Measurements from ENCODE around the gene RASEF. TPM values are rescaled to one million over a fixed set of nuclear protein-coding genes. Genes with fewer than 3 reads are reported as not detected.
A peak's percentile ranks its signal among the peaks of the same experiment; 100 is the strongest.

Gene RASEF
- polyA plus RNA-seq, 2 of the 4 experiments (the other 2 are of a cell fraction) = 5.1 to 8.8 TPM

- TF ChIP-seq HES2 (IDR thresholded peaks at IDR 0.05) (peak; percentile 65; the same call in 1 of the 2 replicates), FOSB (CRISPR knock-in tag; IDR thresholded peaks at IDR 0.05) (no peak), ZFP36 (IDR thresholded peaks at IDR 0.05; ENCODE audit: borderline replicate concordance, partially characterized antibody) (no peak), RCOR1 (IDR thresholded peaks at IDR 0.05; ENCODE audit: low read depth, low read length) (no peak), USF2 (IDR thresholded peaks at IDR 0.05) (no peak), EHMT2 (IDR thresholded peaks at IDR 0.05; ENCODE audit: low read depth) (no peak), CBX2 (IDR thresholded peaks at IDR 0.05; ENCODE audit: borderline replicate concordance, low read depth) (no peak), EP300 (IDR thresholded peaks at IDR 0.05) (peak; percentile 96; a peak in 4 of 5 replicates), NFE2L2 (conservative IDR thresholded peaks at IDR 0.05; ENCODE audit: low read length) (no peak), RFX5 (IDR thresholded peaks at IDR 0.05) (no peak), HOXB13 (CRISPR knock-in tag; IDR thresholded peaks at IDR 0.05; ENCODE audit: low read depth) (no peak), FOXS1 (CRISPR knock-in tag; IDR thresholded peaks at IDR 0.05) (no peak), BHLHE40 (IDR thresholded peaks at IDR 0.05; ENCODE audit: low read depth, low read length) (no peak), ELK1 (IDR thresholded peaks at IDR 0.05; ENCODE audit: low read depth, low read length) (no peak), HOXB5 (CRISPR knock-in tag; IDR thresholded peaks at IDR 0.05) (no peak), CHD4 (IDR thresholded peaks at IDR 0.05; ENCODE audit: borderline replicate concordance) (no peak), EHF (CRISPR knock-in tag; IDR thresholded peaks at IDR 0.05) (no peak), ATOH8 (CRISPR knock-in tag; IDR thresholded peaks at IDR 0.05; ENCODE audit: low read depth) (no peak), MAZ (IDR thresholded peaks at IDR 0.05; ENCODE audit: borderline replicate concordance, low read depth, low read length) (no peak), TP53 (CRISPR knock-in tag; IDR thresholded peaks at IDR 0.05) (no peak), POLR2A (IDR thresholded peaks at IDR 0.05; ENCODE audit: low read length) (no peak), TFCP2L1 (CRISPR knock-in tag; IDR thresholded peaks at IDR 0.05) (no peak), GATA3 (IDR thresholded peaks at IDR 0.05; ENCODE audit: borderline replicate concordance) (peak; percentile 57), RNF2 (IDR thresholded peaks at IDR 0.05; ENCODE audit: borderline replicate concordance, low read depth) (no peak)
Measured at GRCh38 chr9:83047839-83048775, 14.8 kb downstream of the RASEF start (continued).

- no peak for TF ChIP-seq ESRRA (IDR thresholded peaks at IDR 0.05; ENCODE audit: borderline replicate concordance, low read length)
- no peak for TF ChIP-seq FOSB (CRISPR knock-in tag; IDR thresholded peaks at IDR 0.05)
- TF ChIP-seq CHD4 (IDR thresholded peaks at IDR 0.05; ENCODE audit: borderline replicate concordance) = no peak
- TF ChIP-seq CHD2 (IDR thresholded peaks at IDR 0.05; ENCODE audit: low read length, partially characterized antibody) = no peak
- TF ChIP-seq SMC3 (IDR thresholded peaks at IDR 0.05) = no peak
- TF ChIP-seq ZC3H11A (IDR thresholded peaks at IDR 0.05) = no peak
- TF ChIP-seq PBX3 (IDR thresholded peaks at IDR 0.05) = no peak
- TF ChIP-seq HOXA7 (CRISPR knock-in tag; IDR thresholded peaks at IDR 0.05) = no peak
- TF ChIP-seq POLR2AphosphoS2 (conservative IDR thresholded peaks at IDR 0.05; ENCODE audit: low read length) = no peak
- no peak for TF ChIP-seq CBX2 (IDR thresholded peaks at IDR 0.05; ENCODE audit: borderline replicate concordance, low read depth)
- no peak for TF ChIP-seq PHF8 (IDR thresholded peaks at IDR 0.05; ENCODE audit: borderline replicate concordance, low read depth)
- no peak for TF ChIP-seq HOXB5 (CRISPR knock-in tag; IDR thresholded peaks at IDR 0.05)
- TF ChIP-seq HES2 (IDR thresholded peaks at IDR 0.05) = no peak
- TF ChIP-seq KDM1A (IDR thresholded peaks at IDR 0.05; ENCODE audit: low read depth) = no peak
- Histone ChIP-seq H3K4me3 (no peak overlapping the region), H3K4me1 (peaks cover 62% of the 10 kb centered on the region), H3K9me3 (no peaks in the 10 kb centered on the region), H3K27ac (peak overlapping the region in 1 of 2 experiments; percentile 42; a peak in 3 of 6 replicates), H3K4me2 (no peak overlapping the region)
- 88% methylated on average over 7 of the region's 7 CpGs for WGBS (ENCODE audit: missing lambda C conversion rate)
- ChIA-PET CTCF (interaction anchor here (1.1 kb wide), 1 partner anchor 14 kb away, joined by 4 read pairs; no protein-coding TSS in a partner anchor), POLR2A (no interaction called here)
- FAIRE-seq (peak; percentile 43), DNase-seq (ENCODE audit: low read depth in 1 of 2, low spot score in 1 of 2) (no peak), ATAC-seq (no peak)
Measured at GRCh38 chr9:83043597-83043996, 19.3 kb downstream of the RASEF start.
